SK-N-SH (cell line): Measurements from ENCODE around the gene PDLIM4. TPM values are rescaled to one million over a fixed set of nuclear protein-coding genes. Genes with fewer than 3 reads are reported as not detected.

Experiments used
- CTCF ChIA-PET: fragments of 300-600, 350-600 bp; formaldehyde crosslinking; extraction: SDS; loops from one replicate; lab custom pipeline; 2021; lab: Yijun Ruan, JAX
- POLR2A ChIA-PET: fragments of 350-600 bp; sonication (Branson Sonifier 250); formaldehyde crosslinking; extraction: SDS; loops from one replicate; lab custom pipeline; 2020; ENCODE audit warnings: antibody characterized with exemption, inconsistent platforms; lab: Yijun Ruan, JAX
- DNase-seq: peaks from one replicate; pipeline ENCODE4 v3.0.0; 2012
- H2AFZ ChIP-seq: fragments of 200-600 bp; sonication (generic); 2 replicates; pipeline ENCODE4 v1.8.1; 2016; ENCODE audit warnings: antibody characterized with exemption, mild to moderate bottlenecking, low read depth
- H3F3A ChIP-seq: fragments of 200-600 bp; sonication (generic); replicated peaks from 2 replicates; pipeline ENCODE3; 2016; ENCODE audit warnings: antibody characterized with exemption, mild to moderate bottlenecking; ENCODE audit not compliant: insufficient read depth
- H3K27ac ChIP-seq, 2 experiments: fragments of 200-500 bp in 1 of 2; fragments of 200-600 bp in 1 of 2; sonication (Bioruptor generic) in 1 of 2; sonication (generic), shearing (Covaris generic) in 1 of 2; 2 replicates each; pipeline versions ENCODE4 v1.5.1 to v1.6.1; 2014 to 2016; ENCODE audit warnings: low read depth in 2 of 2, inconsistent platforms in 1 of 2, low read length in 1 of 2, mild to moderate bottlenecking in 1 of 2, mixed read lengths in 1 of 2
- H3K27me3 ChIP-seq: fragments of 200-600 bp; sonication (generic), shearing (Covaris generic); 2 replicates; pipeline ENCODE4 v1.6.1; 2016; ENCODE audit warnings: mixed run types; ENCODE audit not compliant: insufficient read depth
- H3K36me3 ChIP-seq, 2 experiments: fragments of 200-500 bp in 1 of 2; fragments of 200-600 bp in 1 of 2; sonication (Bioruptor generic) in 1 of 2; sonication (generic) in 1 of 2; replicated peaks in 1 of 2; 2 replicates each; pipeline versions ENCODE3 to v1.5.1; 2014 to 2016; ENCODE audit warnings: low read length in 1 of 2, mild to moderate bottlenecking in 1 of 2; ENCODE audit not compliant: insufficient read depth in 2 of 2, control insufficient read depth in 1 of 2
- H3K4me1 ChIP-seq, 2 experiments: fragments of 200-500 bp in 1 of 2; fragments of 200-600 bp in 1 of 2; sonication (Bioruptor generic) in 1 of 2; sonication (generic), shearing (Covaris generic) in 1 of 2; 2 replicates each; pipeline versions ENCODE4 v1.5.1 to v1.6.1; 2014 to 2016; ENCODE audit warnings: low read depth in 1 of 2, low read length in 1 of 2, mixed run types in 1 of 2; ENCODE audit not compliant: insufficient read depth in 2 of 2, control insufficient read depth in 1 of 2
- H3K4me2 ChIP-seq: fragments of 200-600 bp; sonication (generic), shearing (Covaris generic); 2 replicates; pipeline ENCODE4 v1.6.1; 2017; ENCODE audit warnings: mixed run types
- H3K4me3 ChIP-seq, 2 experiments: fragments of 200-500 bp in 1 of 2; fragments of 200-600 bp in 1 of 2; sonication (Bioruptor generic) in 1 of 2; sonication (generic), shearing (Covaris generic) in 1 of 2; 2 replicates each; pipeline versions ENCODE4 v1.5.1 to v1.8.1; 2014 to 2016; ENCODE audit warnings: low read depth in 2 of 2, inconsistent platforms in 1 of 2, low read length in 1 of 2, mild to moderate bottlenecking in 1 of 2, mixed read lengths in 1 of 2, moderate library complexity in 1 of 2
- H3K79me2 ChIP-seq: fragments of 200-600 bp; sonication (generic); 2 replicates; pipeline ENCODE4 v1.8.1; 2017; ENCODE audit warnings: mild to moderate bottlenecking; ENCODE audit not compliant: insufficient read depth
- H3K9ac ChIP-seq: fragments of 200-600 bp; sonication (generic); 2 replicates; pipeline ENCODE4 v1.6.1; 2017; ENCODE audit warnings: mixed run types
- H3K9me2 ChIP-seq: fragments of 200-600 bp; sonication (generic); 2 replicates; pipeline ENCODE4 v1.6.1; 2017; ENCODE audit warnings: mixed run types
- H3K9me3 ChIP-seq: fragments of 200-600 bp; sonication (generic); 2 replicates; pipeline ENCODE4 v1.6.1; 2017; ENCODE audit warnings: mixed run types, mild to moderate bottlenecking, moderate library complexity
- H4K20me1 ChIP-seq: fragments of 200-600 bp; sonication (generic); 2 replicates; pipeline ENCODE4 v1.6.1; 2017; ENCODE audit warnings: mild to moderate bottlenecking, mixed run types; ENCODE audit not compliant: insufficient read depth
- CHD2 ChIP-seq: fragments of 150-350 bp; IDR thresholded peaks from 2 replicates; pipeline ENCODE4 v1.6.1; 2018; ENCODE audit warnings: low read length; ENCODE audit not compliant: partially characterized antibody
- FOXJ3 ChIP-seq: sonication (generic); formaldehyde crosslinking; IDR thresholded peaks from 2 replicates; pipeline ENCODE4 v1.5.1; 2020; ENCODE audit warnings: mild to moderate bottlenecking, missing genetic modification reagents
- GABPA ChIP-seq: IDR thresholded peaks from 2 replicates; pipeline ENCODE4 v1.4.0; 2012; ENCODE audit warnings: low read depth, mild to moderate bottlenecking
- MAX ChIP-seq: IDR thresholded peaks from 2 replicates; pipeline ENCODE4 v1.4.0; 2012; ENCODE audit warnings: low read depth
- MEF2A ChIP-seq: IDR thresholded peaks from 2 replicates; pipeline ENCODE4 v1.4.0; 2012; ENCODE audit warnings: low read depth, borderline replicate concordance
- MXI1 ChIP-seq: IDR thresholded peaks from 2 replicates; pipeline ENCODE4 v1.6.1; 2012; ENCODE audit warnings: mild to moderate bottlenecking, low read depth, low read length, improper control_type of control experiment
- NFIC ChIP-seq: IDR thresholded peaks from 2 replicates; pipeline ENCODE4 v1.4.0; 2012; ENCODE audit warnings: borderline replicate concordance
- NRF1 ChIP-seq: IDR thresholded peaks from 2 replicates; pipeline ENCODE4 v1.6.1; 2012; ENCODE audit warnings: low read depth, mild to moderate bottlenecking, low read length
- PBX3 ChIP-seq: IDR thresholded peaks from 2 replicates; pipeline ENCODE4; 2012
- POLR2AphosphoS5 ChIP-seq: IDR thresholded peaks from 2 replicates; pipeline ENCODE4 v1.6.1; 2012; ENCODE audit warnings: low read depth, low read length
- RCOR1 ChIP-seq: fragments of 150-350 bp; IDR thresholded peaks from 2 replicates; pipeline ENCODE4 v1.6.1; 2017; ENCODE audit warnings: antibody characterized with exemption, low read length
- RXRA ChIP-seq: IDR thresholded peaks from 2 replicates; pipeline ENCODE4 v1.4.0; 2012; ENCODE audit warnings: low read depth, mild to moderate bottlenecking, borderline replicate concordance
- TAF1 ChIP-seq: IDR thresholded peaks from 2 replicates; pipeline ENCODE4 v1.6.1; 2012; ENCODE audit warnings: low read depth, mild to moderate bottlenecking, low read length, moderate library complexity, borderline replicate concordance
- TEAD4 ChIP-seq: IDR thresholded peaks from 2 replicates; pipeline ENCODE4 v1.4.0; 2012; ENCODE audit warnings: mild to moderate bottlenecking, borderline replicate concordance; ENCODE audit not compliant: insufficient read depth
- USF1 ChIP-seq: IDR thresholded peaks from 2 replicates; pipeline ENCODE4 v1.4.0; 2012; ENCODE audit warnings: low read depth, borderline replicate concordance
- USF2 ChIP-seq: fragments of 150-350 bp; IDR thresholded peaks from 2 replicates; pipeline ENCODE4 v1.6.1; 2017; ENCODE audit warnings: antibody characterized with exemption, low read length, low read depth, borderline replicate concordance
- WGBS: methylation state at CpG from one replicate; pipeline ENCODE4 v1.1.6; 2017; ENCODE audit warnings: low lambda C conversion rate; 5-methylcytosine and 5-hydroxymethylcytosine counted together
- polyA plus RNA-seq, 3 experiments: library from polyadenylated mRNA; depleted of rRNA; stranded (reverse); fragments of >200 nt; gene quantifications; 2 replicates each; pipeline ENCODE4 v1.2.3, GENCODE V29; 2012

Gene PDLIM4
- polyA plus RNA-seq, 1 of the 3 experiments (the other 2 are of a cell fraction): 57.1 TPM

GRCh38 chr5:132214491-132214890 lies 43.0 kb upstream of the PDLIM4 start:
- 96% methylated on average over 3 of the region's 4 CpGs for WGBS
- no peaks in the 10 kb centered on the region for H3K9me3 ChIP-seq
- H2AFZ ChIP-seq: no peak overlapping the region
- no peak for DNase-seq
- peaks cover 20 to 24% of the 10 kb centered on the region in 2 experiments for H3K36me3 ChIP-seq
- peak overlapping the region; percentile 76 to 77 for H3K27ac ChIP-seq
- H3K4me1 ChIP-seq: peaks cover 7 to 11% of the 10 kb centered on the region in 2 experiments; a peak in 3 of 4 replicates
- CTCF ChIA-PET: interaction anchor here (0.9 to 1.6 kb wide), 2 partner anchors 24 to 150 kb away, joined by 4 to 5 read pairs; no protein-coding TSS in a partner anchor
- TF ChIP-seq NFIC (no peak), GABPA (no peak), CHD2 (no peak), USF2 (no peak), POLR2AphosphoS5 (no peak), RXRA (no peak), MEF2A (no peak), TAF1 (no peak), MXI1 (no peak), FOXJ3 (no peak), PBX3 (no peak), MAX (no peak), TEAD4 (no peak), RCOR1 (no peak), USF1 (no peak), NRF1 (no peak)
- H3K9ac ChIP-seq: no peak overlapping the region; the same call in 1 of the 2 replicates
- 0 out of 2 replicates have a peak overlapping the region, but pooled peaks have one; percentile 40 for H3K4me2 ChIP-seq
- no peaks in the 10 kb centered on the region for H4K20me1 ChIP-seq
- POLR2A ChIA-PET: interaction anchor here (1.2 kb wide), 1 partner anchor 11 kb away, joined by 3 read pairs; no protein-coding TSS in a partner anchor
- H3K9me2 ChIP-seq: no peaks in the 10 kb centered on the region
- no peaks in the 10 kb centered on the region for H3K27me3 ChIP-seq
- no peaks in the 10 kb centered on the region for H3F3A ChIP-seq
- no peak overlapping the region for H3K4me3 ChIP-seq
- 0 out of 2 replicates have a peak, but pooled peaks cover 2% of the 10 kb centered on the region for H3K79me2 ChIP-seq
